ENCODE data around the gene F2RL2. TPM values are rescaled to one million over a fixed set of nuclear protein-coding genes. Genes with fewer than 3 reads are reported as not detected.
A peak's percentile ranks its signal among the peaks of the same experiment; 100 is the strongest.

Gene F2RL2
- total RNA-seq (2014; rRNA removed; shearing (Covaris generic); ENCODE audit: low replicate concordance): 2.8 and 11.2 TPM in 2 replicates

GRCh38 chr5:76622973-76623596, at the start of gene F2RL2:
Gene F2RL2 (minus strand): TSS chr5:76623403. CDS start chr5:76623230, 173 bp downstream.
- peak; percentile 71 for DNase-seq (ENCODE audit: low read depth)
- in situ Hi-C loops (cut with HindIII; ENCODE audit: low pct_unique_long_range_greater_than_20kb, low sequenced_read_pairs): no loop called here

GRCh38 chr5:76672242-76672641, 49.0 kb upstream of the F2RL2 start:
- DNase-seq (ENCODE audit: low read depth): no peak
- in situ Hi-C loops (cut with HindIII; ENCODE audit: low pct_unique_long_range_greater_than_20kb, low sequenced_read_pairs): no loop called here

GRCh38 chr5:76670508-76670907, 47.3 kb upstream of the F2RL2 start:
- in situ Hi-C loops (cut with HindIII; ENCODE audit: low pct_unique_long_range_greater_than_20kb, low sequenced_read_pairs): no loop called here
- no peak for DNase-seq (ENCODE audit: low read depth)

GRCh38 chr5:76669245-76669644, 46.0 kb upstream of the F2RL2 start:
- in situ Hi-C loops (cut with HindIII; ENCODE audit: low pct_unique_long_range_greater_than_20kb, low sequenced_read_pairs): no loop called here
- no peak for DNase-seq (ENCODE audit: low read depth)

- DNase-seq (ENCODE audit: low read depth): no peak
- in situ Hi-C loops (cut with HindIII; ENCODE audit: low pct_unique_long_range_greater_than_20kb, low sequenced_read_pairs): no loop called here
These were observed 44.3 kb upstream of the F2RL2 start for GRCh38 chr5:76667495-76667894.

GRCh38 chr5:76664079-76664478, 40.9 kb upstream of the F2RL2 start:
- DNase-seq (ENCODE audit: low read depth): no peak
- in situ Hi-C loops (cut with HindIII; ENCODE audit: low pct_unique_long_range_greater_than_20kb, low sequenced_read_pairs): no loop called here

- no peak for DNase-seq (ENCODE audit: low read depth)
- in situ Hi-C loops (cut with HindIII; ENCODE audit: low pct_unique_long_range_greater_than_20kb, low sequenced_read_pairs): no loop called here
These were observed 40.4 kb upstream of the F2RL2 start for GRCh38 chr5:76663573-76663972.

- DNase-seq (ENCODE audit: low read depth): no peak
These were observed 39.3 kb upstream of the F2RL2 start for GRCh38 chr5:76662521-76662920.

GRCh38 chr5:76660360-76660759, 37.2 kb upstream of the F2RL2 start:
- in situ Hi-C loops (cut with HindIII; ENCODE audit: low pct_unique_long_range_greater_than_20kb, low sequenced_read_pairs): no loop called here
- DNase-seq (ENCODE audit: low read depth): no peak

More at GRCh38 chr5:76662521-76662920, 39.3 kb upstream of the F2RL2 start:
- in situ Hi-C loops (cut with HindIII; ENCODE audit: low pct_unique_long_range_greater_than_20kb, low sequenced_read_pairs): no loop called here

- in situ Hi-C loops (cut with HindIII; ENCODE audit: low pct_unique_long_range_greater_than_20kb, low sequenced_read_pairs): no loop called here
- DNase-seq (ENCODE audit: low read depth): no peak
These were observed 34.6 kb upstream of the F2RL2 start for GRCh38 chr5:76657683-76658311.

GRCh38 chr5:76657091-76657490, 33.9 kb upstream of the F2RL2 start:
- in situ Hi-C loops (cut with HindIII; ENCODE audit: low pct_unique_long_range_greater_than_20kb, low sequenced_read_pairs): no loop called here
- peak; percentile 19 for DNase-seq (ENCODE audit: low read depth)

GRCh38 chr5:76652809-76653414, 29.7 kb upstream of the F2RL2 start:
- no peak for DNase-seq (ENCODE audit: low read depth)
- in situ Hi-C loops (cut with HindIII; ENCODE audit: low pct_unique_long_range_greater_than_20kb, low sequenced_read_pairs): no loop called here

GRCh38 chr5:76649140-76649539, 25.9 kb upstream of the F2RL2 start:
- in situ Hi-C loops (cut with HindIII; ENCODE audit: low pct_unique_long_range_greater_than_20kb, low sequenced_read_pairs): no loop called here
- DNase-seq (ENCODE audit: low read depth): no peak

GRCh38 chr5:76643371-76643770, 20.2 kb upstream of the F2RL2 start:
- no peak for DNase-seq (ENCODE audit: low read depth)
- in situ Hi-C loops (cut with HindIII; ENCODE audit: low pct_unique_long_range_greater_than_20kb, low sequenced_read_pairs): no loop called here

GRCh38 chr5:76642390-76643040, 19.3 kb upstream of the F2RL2 start:
- in situ Hi-C loops (cut with HindIII; ENCODE audit: low pct_unique_long_range_greater_than_20kb, low sequenced_read_pairs): no loop called here
- no peak for DNase-seq (ENCODE audit: low read depth)

GRCh38 chr5:76641514-76642120, 18.4 kb upstream of the F2RL2 start:
- peak; percentile 51 for DNase-seq (ENCODE audit: low read depth)
- in situ Hi-C loops (cut with HindIII; ENCODE audit: low pct_unique_long_range_greater_than_20kb, low sequenced_read_pairs): no loop called here

GRCh38 chr5:76638479-76638878, 15.3 kb upstream of the F2RL2 start:
- DNase-seq (ENCODE audit: low read depth): no peak
- in situ Hi-C loops (cut with HindIII; ENCODE audit: low pct_unique_long_range_greater_than_20kb, low sequenced_read_pairs): no loop called here

GRCh38 chr5:76637490-76637889, 14.3 kb upstream of the F2RL2 start:
- in situ Hi-C loops (cut with HindIII; ENCODE audit: low pct_unique_long_range_greater_than_20kb, low sequenced_read_pairs): no loop called here
- DNase-seq (ENCODE audit: low read depth): no peak

- in situ Hi-C loops (cut with HindIII; ENCODE audit: low pct_unique_long_range_greater_than_20kb, low sequenced_read_pairs): no loop called here
- DNase-seq (ENCODE audit: low read depth): no peak
These were observed 11.5 kb upstream of the F2RL2 start for GRCh38 chr5:76634661-76635060.
